ENCODE data around the gene ATP2A3.
A peak's percentile ranks its signal among the peaks of the same experiment; 100 is the strongest.

The ATP2A3 gene

DNA sequence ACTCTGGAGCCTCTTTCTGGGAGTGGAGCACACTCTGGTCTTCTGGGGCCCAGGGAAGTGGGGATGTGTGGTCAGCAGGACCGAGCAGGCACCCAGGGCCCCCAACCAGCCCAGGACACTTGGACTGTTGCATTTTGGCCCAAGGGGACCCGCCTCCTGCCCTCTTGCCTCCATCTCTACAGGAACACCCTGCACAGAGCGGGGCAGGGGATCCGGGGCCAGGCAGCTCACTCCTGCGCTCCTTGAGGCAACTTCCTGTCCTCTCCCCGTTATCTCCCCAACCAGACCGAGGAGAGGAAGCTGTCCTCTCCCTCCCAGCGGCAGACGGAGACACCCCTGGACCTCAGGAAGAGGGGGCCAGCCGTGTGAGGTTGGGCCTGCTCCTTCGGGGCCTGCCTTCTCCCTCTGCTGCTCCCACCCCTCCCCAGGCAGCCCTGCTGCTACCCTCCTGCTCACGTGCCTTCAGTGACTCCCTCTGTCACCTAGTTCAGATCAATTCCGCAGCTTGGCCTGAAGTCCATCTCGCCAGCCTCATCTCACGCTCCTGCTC lies 10.0 kb upstream of the ATP2A3 start:
- no peak overlapping the region for H3K4me3 ChIP-seq (ENCODE audit: low read depth, low read length)

DNA sequence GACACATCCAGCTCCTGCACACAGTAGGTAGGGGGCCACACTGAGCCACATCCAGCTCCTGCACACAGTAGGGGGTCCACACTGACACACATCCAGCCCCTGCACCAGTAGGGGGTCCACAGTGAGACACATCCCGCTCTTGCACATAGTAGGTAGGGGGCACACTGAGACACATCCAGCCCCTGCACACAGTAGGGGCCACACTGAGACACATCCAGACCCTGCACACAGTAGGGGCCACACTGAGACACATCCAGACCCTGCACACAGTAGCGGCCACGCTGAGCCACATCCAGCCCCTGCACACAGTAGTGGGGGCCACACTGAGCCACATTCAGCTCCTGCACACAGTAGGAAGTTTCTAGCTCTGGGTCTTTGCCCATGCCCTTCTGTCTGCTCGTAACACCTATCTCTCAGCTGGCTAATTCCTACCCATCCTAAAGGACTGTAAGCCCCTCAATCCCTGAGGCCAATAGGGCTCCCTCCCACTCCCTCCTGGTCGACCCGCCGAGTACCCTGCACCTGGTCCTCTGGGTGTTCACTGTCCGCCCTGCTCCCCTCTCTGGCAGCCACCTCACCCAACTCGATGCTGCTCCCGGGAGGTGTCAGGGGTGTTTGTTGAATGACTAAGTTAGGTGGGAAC lies 9.4 kb upstream of the ATP2A3 start:
- no peak overlapping the region for H3K4me3 ChIP-seq (ENCODE audit: low read depth, low read length)

- no peak overlapping the region for H3K4me3 ChIP-seq (ENCODE audit: low read depth, low read length)
These were observed 8.7 kb upstream of the ATP2A3 start for GRCh38 chr17:3972931-3973330.

DNA sequence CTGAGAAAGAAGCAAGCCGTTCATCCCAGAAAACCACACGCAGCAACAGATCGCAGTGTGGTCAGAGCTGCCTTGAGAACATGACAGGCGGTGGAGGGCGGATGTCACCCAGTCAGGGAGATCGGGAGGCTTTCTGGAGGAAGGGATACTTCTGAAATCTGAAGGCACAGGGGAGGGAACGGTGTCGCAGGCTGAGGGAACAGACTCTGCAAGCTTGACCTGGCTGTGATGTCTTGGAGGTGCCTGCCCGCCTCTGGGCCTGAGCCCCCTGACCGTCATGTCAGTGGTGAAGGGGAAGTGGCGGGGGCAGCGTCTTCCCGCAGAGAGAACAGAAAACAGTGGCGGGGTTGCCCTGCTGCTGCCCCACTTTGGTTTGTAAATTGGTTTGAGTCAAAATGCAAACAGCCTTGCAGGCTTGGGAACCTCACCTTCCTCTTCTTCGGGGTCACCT lies 8.1 kb upstream of the ATP2A3 start:
- H3K4me3 ChIP-seq (ENCODE audit: low read depth, low read length) = no peak overlapping the region

DNA sequence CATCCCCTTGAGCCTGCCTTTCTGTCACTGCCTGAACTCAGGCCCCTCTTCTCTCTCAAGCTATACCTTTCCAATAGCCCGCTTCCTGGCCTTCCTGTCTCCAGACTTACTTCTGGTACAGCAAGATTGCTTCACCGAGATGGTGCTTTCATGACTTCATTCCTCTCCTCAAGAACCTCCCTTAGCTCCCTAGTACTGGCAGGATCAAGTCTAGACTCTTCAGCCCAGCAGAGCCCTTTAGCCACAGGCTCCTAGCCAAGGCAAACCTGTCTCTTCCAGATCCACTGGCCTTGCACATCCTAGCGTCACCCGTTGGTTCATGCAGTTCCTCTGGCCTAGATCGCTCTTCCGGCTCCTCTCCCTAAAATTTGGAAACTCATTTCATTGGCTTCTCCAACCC lies 6.4 kb upstream of the ATP2A3 start:
- H3K4me3 ChIP-seq (ENCODE audit: low read depth, low read length) = no peak overlapping the region

DNA sequence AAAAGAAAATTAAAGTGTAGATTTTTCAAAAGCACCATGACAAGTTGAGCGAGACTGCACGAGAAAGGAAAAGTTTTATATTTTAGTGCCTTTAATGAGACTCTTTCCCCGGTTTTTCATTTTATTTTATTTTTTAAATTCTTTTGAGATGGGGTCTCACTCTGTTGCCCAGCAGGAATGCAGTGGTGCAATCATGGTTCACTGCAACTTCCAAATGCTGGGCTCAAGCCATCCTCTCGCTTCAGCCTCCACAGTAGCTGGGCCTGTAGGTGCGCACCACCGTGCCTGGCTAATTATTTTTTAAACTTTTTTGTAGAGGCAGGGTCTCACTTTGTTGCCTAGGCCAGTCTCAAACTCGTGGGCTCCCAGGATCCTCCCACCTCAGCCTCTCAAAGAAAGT lies 5.7 kb upstream of the ATP2A3 start:
- no peak overlapping the region for H3K4me3 ChIP-seq (ENCODE audit: low read depth, low read length)

DNA sequence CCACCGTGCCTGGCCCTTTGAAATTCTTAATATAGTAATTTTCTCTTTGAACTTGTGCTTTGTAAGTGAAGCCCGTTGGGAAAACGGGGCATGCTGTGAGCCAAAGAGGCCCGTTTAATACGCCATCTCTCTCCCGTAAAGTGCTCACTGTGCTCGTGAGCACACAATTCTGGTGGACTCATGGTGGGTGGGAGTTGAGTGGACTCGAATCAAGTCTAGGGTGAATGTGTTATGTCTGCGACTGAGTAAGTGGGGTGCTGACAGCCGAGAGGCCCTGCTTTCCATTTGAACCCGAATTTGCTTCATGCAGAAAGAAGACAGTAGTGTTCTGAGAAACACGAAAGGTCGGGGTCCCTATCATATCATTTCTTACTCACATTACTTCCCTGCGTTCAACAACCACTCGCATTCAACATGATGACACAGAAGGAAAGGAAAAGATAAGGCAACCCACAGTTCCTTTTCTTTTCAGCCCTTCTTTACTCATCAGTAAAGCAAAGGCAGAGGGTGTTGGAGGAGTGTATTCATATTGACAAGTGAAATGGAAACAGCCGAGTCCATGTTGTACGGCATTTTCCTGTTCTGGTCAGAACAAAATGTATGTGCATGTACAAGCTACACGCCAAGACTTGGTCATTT lies 4.8 kb upstream of the ATP2A3 start:
- no peak overlapping the region for H3K4me3 ChIP-seq (ENCODE audit: low read depth, low read length)

- H3K4me3 ChIP-seq (ENCODE audit: low read depth, low read length) = no peak overlapping the region
These were observed 3.8 kb upstream of the ATP2A3 start for GRCh38 chr17:3968015-3968414.

DNA sequence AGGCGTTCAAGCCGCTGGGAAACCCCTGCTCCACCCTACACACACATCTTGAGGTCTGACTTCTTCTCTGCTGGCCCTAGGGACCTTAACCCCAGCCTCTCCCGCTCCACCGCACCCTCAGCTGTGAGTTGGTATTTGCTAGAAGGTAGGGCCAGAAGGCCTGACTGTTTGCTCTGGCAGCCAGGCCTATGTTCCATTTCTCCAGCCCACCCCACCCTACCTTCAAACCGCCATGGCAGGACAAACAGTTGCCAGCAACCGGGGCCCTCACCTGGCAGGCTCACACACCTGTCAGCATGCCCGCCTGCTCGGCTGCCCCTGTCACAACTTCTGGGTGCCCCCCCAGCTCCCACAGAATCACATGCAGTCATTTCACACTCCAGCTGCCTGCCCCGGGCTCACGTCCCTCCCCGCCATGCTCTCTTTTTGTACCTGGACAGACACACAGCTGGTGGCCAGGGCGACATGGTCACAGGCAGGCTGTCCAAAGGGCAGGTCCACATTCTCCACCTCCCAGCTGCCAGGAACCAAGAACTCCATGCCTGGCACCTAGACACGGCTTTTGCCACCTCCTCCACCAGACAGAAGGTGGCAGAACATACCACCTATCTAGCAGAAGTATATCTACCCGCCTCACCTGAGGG lies 2.6 kb upstream of the ATP2A3 start:
- H3K4me3 ChIP-seq (ENCODE audit: low read depth, low read length) = no peak overlapping the region

DNA sequence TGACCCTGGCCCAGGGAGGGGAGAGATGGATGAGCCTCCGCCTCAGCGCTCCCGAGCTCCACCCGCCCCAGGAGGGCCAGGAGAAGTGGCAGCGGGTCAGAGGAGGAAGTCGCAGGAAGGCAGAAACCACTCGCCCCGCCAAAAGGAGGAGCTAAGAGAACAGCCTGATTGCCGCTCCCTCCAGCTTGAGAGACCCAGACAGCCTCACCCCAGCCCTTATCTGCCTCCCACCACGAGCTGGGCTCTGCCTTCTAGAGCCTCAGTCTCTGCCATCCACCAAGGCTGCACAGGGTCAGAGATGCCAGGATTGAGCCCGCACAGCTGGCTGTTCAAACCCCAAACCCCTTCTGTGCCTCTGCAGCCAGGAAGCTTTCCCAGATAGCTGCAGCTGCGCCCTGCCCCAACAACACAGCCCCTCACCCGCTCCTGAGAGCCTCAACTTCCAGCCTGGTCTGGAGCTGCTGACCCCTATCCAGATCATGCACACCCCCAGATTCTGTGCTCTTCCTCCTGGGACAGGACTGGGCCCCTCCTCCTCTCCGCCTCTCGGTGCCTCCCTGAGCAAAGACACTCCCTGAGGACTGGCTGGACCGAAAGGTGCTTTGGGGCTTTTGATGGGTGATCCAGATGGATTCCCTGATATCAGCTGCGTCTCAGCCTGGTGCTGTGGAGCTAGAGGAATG lies 1.0 kb upstream of the ATP2A3 start:
- peak overlapping the region; percentile 35 for H3K4me3 ChIP-seq (ENCODE audit: low read depth, low read length)

DNA sequence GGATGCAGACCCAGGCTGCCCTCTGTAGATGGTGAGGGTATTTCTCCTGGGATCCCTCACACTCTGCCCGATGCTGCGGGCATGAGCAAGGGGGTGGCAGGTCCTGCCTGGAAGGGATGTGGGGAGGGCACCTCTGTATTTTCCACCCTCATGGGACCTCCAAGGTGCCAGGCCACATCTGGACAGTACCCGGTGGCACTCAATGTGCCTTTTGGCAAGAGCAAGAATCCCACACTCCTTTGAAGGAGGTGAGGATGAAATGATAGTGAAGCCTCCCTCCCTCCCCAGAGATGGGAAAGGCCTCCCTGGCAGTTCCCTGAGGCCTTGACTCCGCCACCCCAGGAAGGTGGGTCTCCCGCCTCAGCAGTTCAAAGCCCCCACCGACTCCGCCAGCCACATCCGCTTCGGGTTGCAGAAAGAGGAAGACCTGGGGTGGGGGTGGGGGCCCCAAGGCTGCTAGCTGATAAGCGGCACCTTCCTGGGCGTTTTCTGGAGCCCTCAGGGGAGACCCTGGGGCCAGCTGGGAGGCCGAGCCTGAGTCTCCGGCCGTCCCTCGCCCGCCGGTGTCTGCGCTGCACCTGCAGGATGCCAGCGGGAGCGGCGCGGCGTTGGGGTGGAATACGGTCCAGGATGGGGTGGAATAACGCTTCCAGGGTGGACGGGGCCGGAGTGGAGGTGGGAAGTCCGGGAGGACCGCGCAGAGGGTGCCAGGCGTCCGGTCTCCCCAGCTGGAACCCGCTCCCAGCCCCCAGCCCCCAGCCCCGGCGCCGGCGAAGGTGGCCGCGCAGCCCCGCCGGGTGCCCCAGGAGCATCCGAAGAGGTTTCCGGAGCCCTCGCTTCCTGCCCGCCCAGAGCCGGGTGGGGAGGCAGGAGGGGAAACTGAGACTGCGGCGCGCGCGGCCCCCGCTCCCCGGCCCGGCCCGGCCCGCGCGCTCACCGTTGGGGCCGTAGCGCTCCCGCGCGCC lies 718 bp downstream of the ATP2A3 start:
- peak overlapping the region; percentile 27 for H3K4me3 ChIP-seq (ENCODE audit: low read depth, low read length)

GRCh38 chr17:3962965-3963236 lies 1.3 kb downstream of the ATP2A3 start:
- no peak overlapping the region for H3K4me3 ChIP-seq (ENCODE audit: low read depth, low read length)

- H3K4me3 ChIP-seq (ENCODE audit: low read depth, low read length) = no peak overlapping the region
These were observed 1.8 kb downstream of the ATP2A3 start for GRCh38 chr17:3962217-3962964.

DNA sequence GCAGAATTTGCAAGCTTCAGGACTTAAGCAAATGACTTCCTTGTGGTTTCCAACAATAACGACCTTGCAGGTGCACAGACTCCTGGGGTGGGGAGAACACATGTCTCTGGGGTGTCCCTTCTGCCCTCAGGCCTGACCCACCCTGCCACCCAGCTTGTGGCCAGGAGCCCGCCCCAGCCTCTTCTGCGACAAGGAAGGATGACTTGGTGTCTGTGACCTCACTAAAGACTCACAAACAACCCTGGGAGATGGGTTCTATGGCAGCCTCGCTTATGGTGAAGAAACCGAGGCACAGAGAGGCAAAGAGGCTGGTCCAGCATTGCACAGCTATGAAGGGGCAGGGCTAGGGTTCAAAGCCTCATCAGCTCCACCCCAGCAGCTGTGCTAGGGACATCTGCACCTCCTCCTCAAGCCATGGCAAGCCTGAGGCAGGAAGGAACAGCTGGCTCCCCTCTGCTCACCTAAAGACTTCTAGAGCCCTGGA lies 2.6 kb downstream of the ATP2A3 start:
- no peak overlapping the region for H3K4me3 ChIP-seq (ENCODE audit: low read depth, low read length)

DNA sequence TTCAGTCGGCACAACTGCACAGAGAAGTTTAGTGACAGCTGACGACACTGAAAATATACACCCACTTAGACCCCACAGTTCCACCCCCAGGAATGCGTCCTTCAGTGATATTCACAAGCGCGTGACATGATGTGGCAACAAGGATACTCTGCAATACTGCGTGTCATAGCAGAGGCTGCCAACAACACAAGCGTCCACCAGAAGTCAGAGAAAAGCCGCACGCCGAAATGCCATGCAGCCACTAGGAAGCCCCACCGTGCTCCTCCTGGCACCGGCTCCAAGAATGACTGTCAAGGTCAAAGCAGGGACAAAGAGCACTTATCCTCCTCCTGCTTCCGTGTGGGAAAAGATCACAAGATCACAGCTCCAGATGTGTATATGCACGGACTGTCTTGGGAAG lies 3.5 kb downstream of the ATP2A3 start:
- no peak overlapping the region for H3K4me3 ChIP-seq (ENCODE audit: low read depth, low read length)

GRCh38 chr17:3959921-3960601 lies 4.2 kb downstream of the ATP2A3 start:
- H3K4me3 ChIP-seq (ENCODE audit: low read depth, low read length) = no peak overlapping the region

DNA sequence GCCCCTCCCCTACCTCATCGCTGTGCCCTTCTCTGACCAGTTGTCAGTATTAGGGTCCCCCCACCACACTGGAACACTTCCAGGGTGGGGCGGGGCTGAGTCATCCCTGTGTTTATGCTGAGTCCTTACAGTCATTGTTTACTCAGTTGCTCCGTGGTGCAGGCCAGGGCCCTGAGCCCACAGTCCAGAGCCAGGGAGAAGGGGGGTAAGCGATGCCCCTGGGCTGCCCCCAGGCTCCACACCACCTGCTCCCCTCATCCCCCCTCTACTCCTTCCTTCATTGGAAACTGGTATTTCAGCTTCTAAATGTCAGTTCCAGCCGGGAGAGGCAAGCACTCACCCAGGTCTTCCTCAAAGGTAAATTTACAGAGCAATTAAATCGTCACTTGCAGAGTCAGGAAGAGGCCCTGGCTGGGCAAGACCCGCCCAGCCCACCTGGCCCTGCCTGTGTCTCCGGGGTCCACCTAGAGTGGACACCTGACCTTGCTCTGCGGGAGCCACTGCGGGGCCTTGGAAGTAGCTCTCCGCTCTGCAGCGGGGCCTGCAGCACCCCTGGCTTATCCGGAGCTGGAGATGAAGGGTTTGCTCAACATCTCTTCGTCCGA lies 4.8 kb downstream of the ATP2A3 start:
- H3K4me3 ChIP-seq (ENCODE audit: low read depth, low read length) = no peak overlapping the region

GRCh38 chr17:3957735-3958599 lies 6.3 kb downstream of the ATP2A3 start:
- no peak overlapping the region for H3K4me3 ChIP-seq (ENCODE audit: low read depth, low read length)

Measured in iPS-11a (cell line).